CD4-positive, CD25-positive, alpha-beta regulatory T cell (primary cell): ENCODE data around the gene CNPY1. TPM values are rescaled to one million over a fixed set of nuclear protein-coding genes. Genes with fewer than 3 reads are reported as not detected.

ENCODE experiments used
- ATAC-seq, 2 donors: fragments of 150-1000 bp; cut with Tn5 transposase; one replicate each; pipeline ENCODE4 v1.10.0; 2021; ENCODE audit warnings: low read depth in 2 of 2, moderate number of reproducible peaks in 2 of 2, moderate library complexity in 1 of 2
- DNase-seq, 3 donors: peaks; one replicate each; pipeline versions ENCODE4 v3.0.0 to v3.0.0-alpha.2; 2012 to 2022; ENCODE audit warnings: mixed read lengths in 1 of 3
- H3K27ac ChIP-seq: one replicate; pipeline ENCODE4 v1.7.0; 2013; ENCODE audit warnings: mild to moderate bottlenecking, low read length; ENCODE audit not compliant: insufficient read depth, poor library complexity, severe bottlenecking
- H3K27me3 ChIP-seq: one replicate; pipeline ENCODE4 v1.7.0; 2013; ENCODE audit warnings: low read length; ENCODE audit not compliant: control insufficient read depth, insufficient read depth
- H3K36me3 ChIP-seq: one replicate; pipeline ENCODE4 v1.7.0; 2013; ENCODE audit warnings: mild to moderate bottlenecking, low read length, moderate library complexity; ENCODE audit not compliant: control insufficient read depth, insufficient read depth
- H3K4me1 ChIP-seq: 2 replicates; pipeline ENCODE4 v1.7.0; 2013; ENCODE audit warnings: mild to moderate bottlenecking, low read length; ENCODE audit not compliant: insufficient read depth, control insufficient read depth, poor library complexity, severe bottlenecking
- H3K4me3 ChIP-seq: one replicate; pipeline ENCODE4 v1.7.0; 2013; ENCODE audit warnings: low read depth, mild to moderate bottlenecking, low read length, moderate library complexity
- H3K9me3 ChIP-seq, 2 experiments: 1 replicate in 1 of 2; 2 replicates in 1 of 2; pipeline ENCODE4 v1.7.0; 2013; ENCODE audit warnings: low read length in 2 of 2, mild to moderate bottlenecking in 1 of 2, moderate library complexity in 1 of 2; ENCODE audit not compliant: control insufficient read depth in 2 of 2
- H3K27ac Mint-ChIP-seq, 3 donors: one replicate each; pipeline ENCODE4 v1.8.0; 2020 to 2022; ENCODE audit warnings: mild to moderate bottlenecking in 3 of 3, mixed read lengths in 3 of 3, moderate library complexity in 2 of 3
- H3K27me3 Mint-ChIP-seq: one replicate; pipeline ENCODE4 v1.8.0; 2022; ENCODE audit warnings: mild to moderate bottlenecking, mixed read lengths
- H3K36me3 Mint-ChIP-seq: one replicate; pipeline ENCODE4 v1.8.0; 2020; ENCODE audit warnings: mixed read lengths
- H3K4me1 Mint-ChIP-seq, 4 donors: one replicate each; pipeline ENCODE4 v1.8.0; 2020 to 2022; ENCODE audit warnings: mixed read lengths in 4 of 4, mild to moderate bottlenecking in 1 of 4
- H3K4me3 Mint-ChIP-seq, 4 donors: one replicate each; pipeline ENCODE4 v1.8.0; 2020 to 2022; ENCODE audit warnings: mild to moderate bottlenecking in 4 of 4, mixed read lengths in 4 of 4, moderate library complexity in 3 of 4
- H3K9me3 Mint-ChIP-seq, 7 donors: one replicate each; pipeline ENCODE4 v1.8.0; 2020 to 2022; ENCODE audit warnings: mixed read lengths in 7 of 7, mild to moderate bottlenecking in 3 of 7, moderate library complexity in 2 of 7
- polyA plus RNA-seq, 4 donors: library from polyadenylated mRNA; unstranded; fragments of 300-500 nt; fragmentation: Illumina TruSeq; gene quantifications; one replicate each; pipeline ENCODE4 v1.2.3, GENCODE V29; 2021
- total RNA-seq: library from RNA; stranded (reverse); gene quantifications from one replicate; pipeline ENCODE4 v1.2.3, GENCODE V29; 2022

CNPY1 gene
- total and polyA plus RNA-seq, 5 donors from 2014 or later, result not detected

- Histone ChIP-seq H3K36me3 (no peaks in the 10 kb centered on the region), H3K27ac (no peak overlapping the region), H3K9me3 (no peaks in the 10 kb centered on the region), H3K4me3 (no peak overlapping the region), H3K27me3 (peaks cover 19% of the 10 kb centered on the region), H3K4me1 (peaks cover 18% of the 10 kb centered on the region)
- Mint-ChIP-seq H3K36me3 (no peaks in the 10 kb centered on the region), H3K27me3 (peaks cover 69% of the 10 kb centered on the region), H3K4me3 (peak overlapping the region in 1 of 4 donors; percentile 15), H3K27ac (no peak overlapping the region), H3K4me1 (peaks cover 0 to 26% (median 4%) of the 10 kb centered on the region in 4 donors), H3K9me3 (peaks cover 0 to 3% (median 0%) of the 10 kb centered on the region in 7 donors)
- ATAC-seq (no peak), DNase-seq (no peak)
These were observed 91.9 kb downstream of the CNPY1 start for GRCh38 chr7:155454183-155455112.

GRCh38 chr7:155453296-155454182 lies 92.8 kb downstream of the CNPY1 start:
- Histone ChIP-seq H3K27ac (no peak overlapping the region), H3K9me3 (no peaks in the 10 kb centered on the region), H3K27me3 (peaks cover 19% of the 10 kb centered on the region), H3K36me3 (no peaks in the 10 kb centered on the region), H3K4me1 (peaks cover 18% of the 10 kb centered on the region), H3K4me3 (no peak overlapping the region)
- Mint-ChIP-seq H3K4me1 (peaks cover 0 to 21% (median 2%) of the 10 kb centered on the region in 4 donors), H3K27me3 (peaks cover 65% of the 10 kb centered on the region), H3K27ac (no peak overlapping the region), H3K4me3 (peak overlapping the region in 1 of 4 donors; percentile 78), H3K9me3 (peaks cover 0 to 3% (median 0%) of the 10 kb centered on the region in 7 donors), H3K36me3 (no peaks in the 10 kb centered on the region)
- DNase-seq (no peak), ATAC-seq (no peak)

DNA sequence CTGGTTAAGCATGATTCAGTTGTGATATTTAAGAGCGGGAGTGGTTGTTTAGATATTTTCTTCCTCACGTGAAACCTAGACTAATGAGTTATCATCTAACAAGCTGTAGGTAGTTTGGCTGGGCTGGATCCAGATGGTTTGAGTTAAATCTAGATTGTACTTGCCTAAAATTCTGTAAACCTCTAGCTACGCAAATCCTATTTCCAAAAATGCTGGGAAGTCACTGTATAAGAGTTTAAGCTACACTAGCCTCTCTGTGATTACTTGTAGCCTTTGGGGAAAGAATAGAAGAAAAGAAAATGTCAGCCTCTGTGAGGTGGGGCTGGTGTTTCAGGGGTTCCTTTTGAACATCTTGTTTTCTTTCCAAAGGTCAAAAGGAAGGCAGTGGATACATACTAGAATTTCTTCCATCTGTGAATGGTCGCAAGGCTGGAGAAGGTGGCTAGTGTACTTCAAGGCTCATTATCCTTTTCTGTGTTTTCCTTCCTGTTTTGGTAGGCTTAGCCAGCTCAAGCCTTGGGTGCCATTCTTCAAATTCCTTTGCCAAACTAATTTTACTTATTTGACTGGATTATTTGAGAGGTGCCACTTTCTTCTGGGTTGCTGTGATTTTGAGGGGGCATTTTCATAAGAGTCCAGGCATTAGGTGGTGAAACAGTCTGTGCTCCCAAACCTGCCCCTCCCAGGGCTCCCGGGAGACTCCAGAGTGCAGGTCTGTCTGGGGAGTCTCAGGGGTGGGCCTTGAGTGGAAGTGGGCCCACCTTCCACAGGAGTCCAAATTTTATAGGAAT lies 93.7 kb downstream of the CNPY1 start:
- Histone ChIP-seq H3K27me3 (peaks cover 26% of the 10 kb centered on the region), H3K27ac (no peak overlapping the region), H3K4me3 (no peak overlapping the region), H3K4me1 (peaks cover 17% of the 10 kb centered on the region), H3K36me3 (no peaks in the 10 kb centered on the region), H3K9me3 (no peaks in the 10 kb centered on the region)
- Mint-ChIP-seq H3K4me1 (peaks cover 0 to 26% (median 5%) of the 10 kb centered on the region in 4 donors), H3K4me3 (peak overlapping the region in 2 of 4 donors; percentile 43 to 78), H3K27me3 (peaks cover 73% of the 10 kb centered on the region), H3K9me3 (peaks cover 0 to 3% (median 0%) of the 10 kb centered on the region in 7 donors), H3K36me3 (no peaks in the 10 kb centered on the region), H3K27ac (no peak overlapping the region)
- DNase-seq (no peak), ATAC-seq (no peak)

DNA sequence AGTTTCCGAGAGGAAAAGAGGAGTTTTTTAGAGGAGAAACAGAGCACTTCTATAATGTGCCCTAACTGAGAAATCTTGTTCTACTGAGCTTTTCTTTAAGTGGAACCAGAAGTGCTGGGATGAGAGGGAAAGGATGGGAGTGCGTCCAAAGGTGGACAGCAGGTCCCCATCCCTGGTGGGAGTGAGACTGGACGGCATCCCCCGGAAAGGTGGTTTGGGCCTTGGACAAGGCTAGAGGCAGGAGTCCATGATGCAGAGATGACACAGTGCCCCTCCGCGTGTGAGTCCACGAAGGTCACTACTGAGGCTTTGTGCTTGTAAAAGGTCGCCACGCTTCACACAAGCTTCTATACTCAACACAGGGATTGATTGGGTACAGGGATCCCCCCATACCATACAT lies 94.5 kb downstream of the CNPY1 start:
- peaks cover 26% of the 10 kb centered on the region for H3K27me3 ChIP-seq
- no peak overlapping the region for H3K27ac ChIP-seq
- H3K4me3 Mint-ChIP-seq, result no peak overlapping the region
- H3K27ac Mint-ChIP-seq, result peak overlapping the region in 1 of 3 donors; percentile 32
- ATAC-seq (no peak), DNase-seq (no peak)
- peaks cover 78% of the 10 kb centered on the region for H3K27me3 Mint-ChIP-seq
- no peaks in the 10 kb centered on the region for H3K36me3 ChIP-seq
- no peaks in the 10 kb centered on the region for H3K36me3 Mint-ChIP-seq
- peaks cover 0 to 23% (median 6%) of the 10 kb centered on the region in 4 donors for H3K4me1 Mint-ChIP-seq
- no peak overlapping the region for H3K4me3 ChIP-seq
- peaks cover 0 to 3% (median 0%) of the 10 kb centered on the region in 7 donors for H3K9me3 Mint-ChIP-seq
- no peaks in the 10 kb centered on the region for H3K9me3 ChIP-seq
- H3K4me1 ChIP-seq, result peaks cover 12% of the 10 kb centered on the region

Other genes with a start within 250 kb of the CNPY1 start
- gene INSIG1, start 248.7 kb downstream of the CNPY1 start, total RNA-seq, result 66.5 TPM
- 10 to 100 TPM; 38.4 to 66.1 (median 55.4) TPM for gene INSIG1, start 248.7 kb downstream of the CNPY1 start, polyA plus RNA-seq
- not detected for gene EN2, start 88.4 kb downstream of the CNPY1 start, total RNA-seq
- gene EN2, start 88.4 kb downstream of the CNPY1 start, polyA plus RNA-seq, result not detected
- 196 TPM for gene RBM33, start 98.1 kb upstream of the CNPY1 start, total RNA-seq
- 10 to 100 TPM; 33.5 to 44.1 (median 35.5) TPM for gene RBM33, start 98.1 kb upstream of the CNPY1 start, polyA plus RNA-seq